HepG2 (cell line): ENCODE results near the gene ATP7B. TPM values are rescaled to one million over a fixed set of nuclear protein-coding genes. Genes with fewer than 3 reads are reported as not detected.

Experiments
- CHCHD3 ChIP-seq: sonication (generic); formaldehyde crosslinking; IDR thresholded peaks from 2 replicates; pipeline ENCODE4 v1.8.0; 2022; ENCODE audit warnings: mild to moderate bottlenecking, missing genetic modification reagents, moderate library complexity
- CSRNP1 ChIP-seq: sonication (generic); formaldehyde crosslinking; IDR thresholded peaks from 2 replicates; pipeline ENCODE4 v1.8.1; 2023; ENCODE audit warnings: mild to moderate bottlenecking, missing genetic modification reagents
- FOXA1 ChIP-seq, 2 experiments: fragments of 450-650 bp in 1 of 2; sonication (generic) in 1 of 2; formaldehyde crosslinking in 1 of 2; IDR thresholded peaks; 2 replicates each; pipeline versions ENCODE4 v1.4.0 to v1.6.1; 2016 to 2020; ENCODE audit warnings: missing genetic modification reagents in 1 of 2
- FUBP1 ChIP-seq: sonication (generic); formaldehyde crosslinking; IDR thresholded peaks from 2 replicates; pipeline ENCODE4 v1.5.1; 2020; ENCODE audit warnings: missing genetic modification reagents, mild to moderate bottlenecking, borderline replicate concordance
- GABPA ChIP-seq, 2 experiments: IDR thresholded peaks; 2 replicates each; pipeline ENCODE4 v1.6.1; 2011 to 2016; ENCODE audit warnings: low read depth in 2 of 2, low read length in 1 of 2, missing biosample characterization in 1 of 2, missing genetic modification characterization in 1 of 2
- HDAC6 ChIP-seq: fragments of 200-600 bp; sonication (generic); IDR thresholded peaks from 2 replicates; pipeline ENCODE4 v1.7.0; 2017; ENCODE audit warnings: mild to moderate bottlenecking, antibody characterized with exemption, low read length, low read depth
- JUN ChIP-seq: sonication (generic); formaldehyde crosslinking; IDR thresholded peaks from 2 replicates; pipeline ENCODE4 v1.4.0; 2020; ENCODE audit warnings: mild to moderate bottlenecking, missing genetic modification reagents
- KLF12 ChIP-seq: sonication (generic); formaldehyde crosslinking; IDR thresholded peaks from 2 replicates; pipeline ENCODE4 v1.4.0; 2020; ENCODE audit warnings: missing genetic modification reagents, borderline replicate concordance
- KLF13 ChIP-seq: sonication (generic); formaldehyde crosslinking; IDR thresholded peaks from 2 replicates; pipeline ENCODE4 v1.4.0; 2020; ENCODE audit warnings: mild to moderate bottlenecking, missing genetic modification reagents
- POLR2G ChIP-seq: fragments of 200-400 bp; formaldehyde crosslinking; IDR thresholded peaks from 2 replicates; pipeline ENCODE4 v1.6.1; 2018; ENCODE audit warnings: mild to moderate bottlenecking, low read depth, low read length, moderate library complexity
- RORA ChIP-seq: sonication (generic); formaldehyde crosslinking; IDR thresholded peaks from 2 replicates; pipeline ENCODE4 v1.5.0; 2020; ENCODE audit warnings: mild to moderate bottlenecking, missing genetic modification reagents, moderate library complexity
- SIN3A ChIP-seq: IDR thresholded peaks from 2 replicates; pipeline ENCODE4 v1.6.1; 2011; ENCODE audit warnings: low read depth, mild to moderate bottlenecking, control low read depth, low read length, borderline replicate concordance
- TFE3 ChIP-seq: IDR thresholded peaks from 2 replicates; pipeline ENCODE4 v1.6.1; 2016
- WIZ ChIP-seq: sonication (generic); formaldehyde crosslinking; IDR thresholded peaks from 2 replicates; pipeline ENCODE4 v1.5.1; 2020; ENCODE audit warnings: mild to moderate bottlenecking, missing genetic modification reagents
- ZFP82 ChIP-seq: sonication (generic); formaldehyde crosslinking; IDR thresholded peaks from 2 replicates; pipeline ENCODE4 v1.5.1; 2020; ENCODE audit warnings: mild to moderate bottlenecking, missing genetic modification reagents, borderline replicate concordance
- ZIK1 ChIP-seq: sonication (generic); formaldehyde crosslinking; IDR thresholded peaks from 2 replicates; pipeline ENCODE4 v1.5.0; 2020; ENCODE audit warnings: mild to moderate bottlenecking, low read depth, missing genetic modification reagents, borderline replicate concordance
- ZMYM3 ChIP-seq: sonication (generic); formaldehyde crosslinking; IDR thresholded peaks from 2 replicates; pipeline ENCODE4 v1.5.1; 2020; ENCODE audit warnings: mild to moderate bottlenecking, missing genetic modification reagents
- ZNF232 ChIP-seq: sonication (generic); formaldehyde crosslinking; IDR thresholded peaks from 2 replicates; pipeline ENCODE4 v1.4.0; 2020; ENCODE audit warnings: missing genetic modification reagents, borderline replicate concordance
- ZNF547 ChIP-seq: sonication (generic); formaldehyde crosslinking; IDR thresholded peaks from 2 replicates; pipeline ENCODE4 v1.5.1; 2020; ENCODE audit warnings: mild to moderate bottlenecking, missing genetic modification reagents
- ZNF564 ChIP-seq: sonication (generic); formaldehyde crosslinking; IDR thresholded peaks from 2 replicates; pipeline ENCODE4 v1.8.1; 2023; ENCODE audit warnings: mild to moderate bottlenecking, missing genetic modification reagents
- ZNF670 ChIP-seq: sonication (generic); formaldehyde crosslinking; IDR thresholded peaks from 2 replicates; pipeline ENCODE4 v1.8.0; 2022; ENCODE audit warnings: mild to moderate bottlenecking, missing genetic modification reagents, borderline replicate concordance
- ZNF720 ChIP-seq: sonication (generic); formaldehyde crosslinking; IDR thresholded peaks from 2 replicates; pipeline ENCODE4 v1.4.0; 2020; ENCODE audit warnings: missing genetic modification reagents
- ZSCAN9 ChIP-seq: IDR thresholded peaks from 2 replicates; pipeline ENCODE4 v1.6.1; 2016; ENCODE audit warnings: borderline replicate concordance
- polyA plus RNA-seq, 8 experiments: library from polyadenylated mRNA; depleted of rRNA in 3 of 8; stranded (reverse) in 7 of 8; unstranded in 1 of 8; fragments of >200 nt; fragmentation: Illumina TruSeq in 4 of 8; extraction: Trizol in 4 of 8; gene quantifications; 2 replicates each; pipeline versions ENCODE4 v1.2.1 to v1.2.3, GENCODE V29; 2011 to 2016; ENCODE audit warnings: low read depth in 4 of 8, missing spikeins in 1 of 8, mixed read lengths in 1 of 8; ENCODE audit not compliant: insufficient read depth in 1 of 8
- total RNA-seq, 5 experiments: library from RNA; depleted of rRNA; stranded (reverse); fragments of >200 nt; fragmentation: Illumina TruSeq; extraction: Trizol; gene quantifications; 2 replicates each; pipeline ENCODE4 v1.2.3, GENCODE V29; 2016; ENCODE audit warnings: low read depth in 1 of 5

The ATP7B gene
- total and polyA plus RNA-seq, 2 of the 13 experiments (the other 11 are each of a cell fraction or from before 2014, with no cell fraction given), result 31.8 to 57.4 TPM

- 0 out of 2 replicates have a peak, but pooled peaks have one; percentile 62 for TF ChIP-seq FUBP1 (CRISPR knock-in tag)
- no peak for TF ChIP-seq FOXA1 (IDR thresholded peaks at IDR 0.05)
- peak; percentile 10; the same call in 1 of the 2 replicates for TF ChIP-seq FOXA1 (CRISPR knock-in tag; IDR thresholded peaks at IDR 0.05)
- TF ChIP-seq ZNF720 (CRISPR knock-in tag), result no peak
- 0 out of 2 replicates have a peak, but pooled peaks have one; percentile 49 for TF ChIP-seq SIN3A
- TF ChIP-seq ZNF232 (CRISPR knock-in tag), result 0 out of 2 replicates have a peak, but pooled peaks have one; percentile 54
- no peak for TF ChIP-seq CHCHD3
- no peak for TF ChIP-seq JUN (CRISPR knock-in tag)
- 0 out of 2 replicates have a peak, but pooled peaks have one; percentile 20 for TF ChIP-seq ZNF547
- 0 out of 2 replicates have a peak, but pooled peaks have one; percentile 5 for TF ChIP-seq TFE3
- peak; percentile 24; the same call in 1 of the 2 replicates for TF ChIP-seq ZFP82 (CRISPR knock-in tag)
- TF ChIP-seq KLF13 (CRISPR knock-in tag), result peak; percentile 22; the same call in 1 of the 2 replicates
- TF ChIP-seq HDAC6, result no peak
- 0 out of 2 replicates have a peak, but pooled peaks have one; percentile 12 for TF ChIP-seq CSRNP1 (CRISPR knock-in tag)
- TF ChIP-seq ZSCAN9 (CRISPR knock-in tag), result no peak
- 0 out of 2 replicates have a peak, but pooled peaks have one; percentile 18 for TF ChIP-seq ZMYM3 (CRISPR knock-in tag)
- TF ChIP-seq ZNF564, result peak; percentile 71; the same call in 1 of the 2 replicates
- no peak for TF ChIP-seq RORA
- TF ChIP-seq KLF12 (CRISPR knock-in tag), result 0 out of 2 replicates have a peak, but pooled peaks have one; percentile 31
- TF ChIP-seq GABPA (IDR thresholded peaks at IDR 0.05; ENCODE audit: low read depth, low read length), result no peak
- TF ChIP-seq GABPA (CRISPR knock-in tag; IDR thresholded peaks at IDR 0.05; ENCODE audit: low read depth), result 0 out of 2 replicates have a peak, but pooled peaks have one; percentile 23
- 0 out of 2 replicates have a peak, but pooled peaks have one; percentile 11 for TF ChIP-seq ZIK1 (CRISPR knock-in tag)
- TF ChIP-seq POLR2G, result 0 out of 2 replicates have a peak, but pooled peaks have one; percentile 36
- TF ChIP-seq ZNF670 (CRISPR knock-in tag), result peak; percentile 52; the same call in 1 of the 2 replicates
- no peak for TF ChIP-seq WIZ (CRISPR knock-in tag)
Measured at GRCh38 chr13:52010890-52011631, at the start of gene ATP7B (continued).
